CD4-positive, alpha-beta T cell (primary cell): ENCODE data around the gene DYNLT4. TPM values are rescaled to one million over a fixed set of nuclear protein-coding genes. Genes with fewer than 3 reads are reported as not detected.

Source experiments
- ATAC-seq: fragments of 200-7000 bp; cut with Tn5 transposase; one replicate; pipeline ENCODE4 v1.10.0; 2022; ENCODE audit warnings: mild to moderate bottlenecking; ENCODE audit not compliant: poor library complexity
- CTCF ChIA-PET: fragments of 350-600 bp; sonication (Branson Sonifier 250); formaldehyde crosslinking; loops from one replicate; lab custom pipeline; 2021; ENCODE audit warnings: antibody characterized with exemption, inconsistent platforms; lab: Charles Lee
- POLR2A ChIA-PET: fragments of 350-600 bp; sonication (Branson Sonifier 250); formaldehyde crosslinking; loops from one replicate; lab custom pipeline; 2021; ENCODE audit warnings: antibody characterized with exemption, inconsistent platforms; lab: Charles Lee
- DNase-seq, 14 experiments: peaks; one replicate each; pipeline ENCODE4 v3.0.0-alpha.2; 2013 to 2020; ENCODE audit warnings: mixed read lengths in 2 of 14
- H3K27ac ChIP-seq, 2 donors: one replicate each; pipeline versions ENCODE4 v1.5.1 to v1.7.0; 2013; ENCODE audit warnings: low read length in 2 of 2, low read depth in 1 of 2, mild to moderate bottlenecking in 1 of 2
- H3K27me3 ChIP-seq, 2 experiments: 1 replicate in 1 of 2; 2 replicates in 1 of 2; pipeline versions ENCODE4 v1.6.1 to v1.7.0; 2013; ENCODE audit warnings: low read length in 2 of 2, control low read depth in 1 of 2, mild to moderate bottlenecking in 1 of 2, moderate library complexity in 1 of 2; ENCODE audit not compliant: insufficient read depth in 2 of 2, control insufficient read depth in 1 of 2
- H3K36me3 ChIP-seq: one replicate; pipeline ENCODE4 v1.6.1; 2013; ENCODE audit warnings: low read length, control low read depth; ENCODE audit not compliant: insufficient read depth
- H3K4me1 ChIP-seq: one replicate; pipeline ENCODE4 v1.6.1; 2013; ENCODE audit warnings: low read length, control low read depth; ENCODE audit not compliant: insufficient read depth
- H3K4me3 ChIP-seq: one replicate; pipeline ENCODE4 v1.5.1; 2013; ENCODE audit warnings: mild to moderate bottlenecking, low read length, moderate library complexity
- H3K9me3 ChIP-seq, 2 experiments: 1 replicate in 1 of 2; 2 replicates in 1 of 2; pipeline versions ENCODE4 v1.6.1 to v1.7.0; 2013; ENCODE audit warnings: low read length in 2 of 2, mild to moderate bottlenecking in 2 of 2, control low read depth in 1 of 2, moderate library complexity in 1 of 2; ENCODE audit not compliant: control insufficient read depth in 1 of 2, insufficient read depth in 1 of 2
- H3K27ac Mint-ChIP-seq: one replicate; pipeline ENCODE4 v1.8.0; 2020; ENCODE audit warnings: mixed read lengths
- H3K27me3 Mint-ChIP-seq: one replicate; pipeline ENCODE4 v1.8.0; 2021; ENCODE audit warnings: mixed read lengths
- H3K36me3 Mint-ChIP-seq: one replicate; pipeline ENCODE4 v1.8.0; 2021; ENCODE audit warnings: low read depth, mixed read lengths
- H3K4me1 Mint-ChIP-seq: one replicate; pipeline ENCODE4 v1.8.0; 2021; ENCODE audit warnings: low read depth, mixed read lengths
- H3K4me3 Mint-ChIP-seq: one replicate; pipeline ENCODE4 v1.8.0; 2020; ENCODE audit warnings: mild to moderate bottlenecking, mixed read lengths
- H3K9me3 Mint-ChIP-seq: one replicate; pipeline ENCODE4 v1.8.0; 2020; ENCODE audit warnings: mixed read lengths
- CTCF ChIP-seq: fragments of 200-600 bp; IDR thresholded peaks from one replicate; pipeline ENCODE4 v1.8.0; 2022; ENCODE audit warnings: antibody characterized with exemption, mild to moderate bottlenecking
- intact Hi-C, 2 experiments: fragments of 100-400 bp; cut with DNase I in 1 of 2; cut with micrococcal nuclease in 1 of 2; formaldehyde crosslinking; loops; one replicate each; pipeline versions ENCODE4 v1.15.1 to v1.9.0; 2023 to 2025; cut with DNase I, micrococcal nuclease
- total RNA-seq, 174 experiments: library from RNA in 2 of 174; stranded (reverse) in 2 of 174; gene quantifications; one replicate each; pipeline ENCODE4 v1.2.3 and lab custom pipeline; 2021 to 2026

The DYNLT4 gene
- total RNA-seq, 2 experiments from 2014 or later: 1.8 to 2.1 TPM

- intact Hi-C loops: loop anchor here in 1 of 2 experiments (2.0 to 10.0 kb wide), 3 partner anchors 92 to 506 kb away; partner anchors contain the start of gene ZSWIM5
- Histone ChIP-seq H3K4me1 (no peaks in the 10 kb centered on the region), H3K4me3 (no peak overlapping the region), H3K27me3 (no peaks in the 10 kb centered on the region), H3K36me3 (no peaks in the 10 kb centered on the region), H3K9me3 (no peaks in the 10 kb centered on the region), H3K27ac (no peak overlapping the region)
- Mint-ChIP-seq H3K36me3 (no peaks in the 10 kb centered on the region), H3K27ac (no peak overlapping the region), H3K4me3 (no peak overlapping the region), H3K27me3 (no peaks in the 10 kb centered on the region), H3K4me1 (peaks cover 4% of the 10 kb centered on the region), H3K9me3 (no peaks in the 10 kb centered on the region)
- DNase-seq (no peak), ATAC-seq (no peak)
- ChIA-PET POLR2A (interaction anchor here (0.7 to 4.1 kb wide), 6 partner anchors 16 to 219 kb away, joined by 3 to 16 read pairs (median 4); partner anchors contain the start of genes HECTD3, RNU5D-1, RPS8 and UROD), CTCF (interaction anchor here (0.7 to 2.2 kb wide), 10 partner anchors 8 to 700 kb away, joined by 3 to 6 read pairs (median 3); partner anchors contain the start of gene RNU5D-1)
- no peak for TF ChIP-seq CTCF
These were observed 14.2 kb downstream of the DYNLT4 start for GRCh38 chr1:44792736-44793502.

- Mint-ChIP-seq H3K9me3 (no peaks in the 10 kb centered on the region), H3K27ac (no peak overlapping the region), H3K36me3 (no peaks in the 10 kb centered on the region), H3K4me3 (no peak overlapping the region), H3K27me3 (no peaks in the 10 kb centered on the region), H3K4me1 (peaks cover 9% of the 10 kb centered on the region)
- no peaks in the 10 kb centered on the region for H3K27me3 ChIP-seq
- intact Hi-C loops: loop anchor here in 1 of 2 experiments (10.0 kb wide), 2 partner anchors 94 to 414 kb away; partner anchors contain the start of gene ZSWIM5
- no peaks in the 10 kb centered on the region for H3K9me3 ChIP-seq
- DNase-seq (no peak), ATAC-seq (no peak)
- ChIA-PET POLR2A (interaction anchor here (0.7 to 4.1 kb wide), 5 partner anchors 9 to 32 kb away, joined by 3 to 16 read pairs (median 7); partner anchors contain the start of genes BTBD19 and PLK3), CTCF (interaction anchor here (2.1 kb wide), 1 partner anchor 60 kb away, joined by 11 read pairs; the partner anchor contains the start of gene RNU5D-1)
- H3K4me3 ChIP-seq: no peak overlapping the region
- no peak for TF ChIP-seq CTCF
- H3K36me3 ChIP-seq: no peaks in the 10 kb centered on the region
- no peak overlapping the region for H3K27ac ChIP-seq
- H3K4me1 ChIP-seq: peaks cover 7% of the 10 kb centered on the region
These were observed 16.0 kb downstream of the DYNLT4 start for GRCh38 chr1:44790968-44791801.
